ENCODE data around the gene RXYLT1.

RXYLT1 gene

DNA sequence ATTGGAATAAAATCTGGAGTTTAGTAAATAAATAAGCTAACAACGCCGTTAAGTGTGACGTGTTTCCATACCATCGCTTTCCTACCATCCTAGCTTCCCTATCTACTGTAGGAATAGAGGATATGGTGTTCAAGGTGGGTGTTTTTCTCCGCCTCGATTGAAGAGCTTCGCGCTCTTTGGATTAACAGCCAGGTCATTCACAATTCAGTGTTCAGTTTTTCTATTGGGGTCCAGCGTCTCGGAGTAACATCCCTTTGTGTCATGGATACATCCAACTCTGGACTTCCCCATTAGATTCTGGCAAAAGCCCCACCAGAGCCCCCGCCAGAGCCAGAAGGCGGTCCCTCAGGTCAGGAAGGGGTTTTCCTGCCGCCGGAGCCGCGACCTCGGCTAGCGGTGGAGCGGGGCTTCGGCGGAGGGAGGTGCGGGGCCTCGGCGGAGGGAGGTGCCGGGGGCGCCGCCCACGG lies 63.6 kb downstream of the RXYLT1 start:
- DNase-seq (ENCODE audit: low spot score): no peak

DNA sequence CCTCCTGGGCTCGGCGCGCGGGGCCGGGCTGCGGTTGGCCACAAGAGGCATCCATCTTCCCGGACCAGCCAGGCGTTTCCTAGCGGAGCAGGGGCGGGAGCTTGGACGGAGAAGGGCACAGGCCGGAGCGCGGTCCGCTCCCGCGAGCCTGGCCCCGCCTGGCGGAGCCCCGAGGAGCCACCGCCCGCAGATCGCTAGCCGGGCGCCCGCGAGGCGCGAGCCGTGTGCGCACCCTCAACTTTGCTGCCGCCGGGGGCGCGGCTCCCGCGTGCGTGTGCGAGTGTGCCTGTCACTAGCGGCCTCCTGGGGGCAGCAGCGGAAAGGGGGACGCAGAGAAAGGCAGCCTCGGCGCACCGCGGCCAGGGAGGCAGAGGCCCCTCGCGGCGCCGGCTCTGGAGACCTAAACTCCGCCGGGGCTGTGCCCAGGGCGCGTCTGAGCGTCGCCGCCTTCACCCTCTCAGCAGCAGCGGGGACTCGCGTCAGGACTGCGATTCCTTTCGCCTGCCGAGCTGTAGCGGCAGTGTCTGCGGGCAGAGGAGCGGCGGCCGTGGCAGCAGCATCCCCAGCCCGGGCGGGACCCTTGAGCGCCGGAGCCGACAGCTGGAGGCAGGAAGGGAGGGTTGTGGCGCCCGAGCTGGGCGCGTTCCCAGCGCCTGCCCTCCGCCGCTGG lies 64.1 kb downstream of the RXYLT1 start:
- peak; percentile 93 for DNase-seq (ENCODE audit: low spot score)

DNA sequence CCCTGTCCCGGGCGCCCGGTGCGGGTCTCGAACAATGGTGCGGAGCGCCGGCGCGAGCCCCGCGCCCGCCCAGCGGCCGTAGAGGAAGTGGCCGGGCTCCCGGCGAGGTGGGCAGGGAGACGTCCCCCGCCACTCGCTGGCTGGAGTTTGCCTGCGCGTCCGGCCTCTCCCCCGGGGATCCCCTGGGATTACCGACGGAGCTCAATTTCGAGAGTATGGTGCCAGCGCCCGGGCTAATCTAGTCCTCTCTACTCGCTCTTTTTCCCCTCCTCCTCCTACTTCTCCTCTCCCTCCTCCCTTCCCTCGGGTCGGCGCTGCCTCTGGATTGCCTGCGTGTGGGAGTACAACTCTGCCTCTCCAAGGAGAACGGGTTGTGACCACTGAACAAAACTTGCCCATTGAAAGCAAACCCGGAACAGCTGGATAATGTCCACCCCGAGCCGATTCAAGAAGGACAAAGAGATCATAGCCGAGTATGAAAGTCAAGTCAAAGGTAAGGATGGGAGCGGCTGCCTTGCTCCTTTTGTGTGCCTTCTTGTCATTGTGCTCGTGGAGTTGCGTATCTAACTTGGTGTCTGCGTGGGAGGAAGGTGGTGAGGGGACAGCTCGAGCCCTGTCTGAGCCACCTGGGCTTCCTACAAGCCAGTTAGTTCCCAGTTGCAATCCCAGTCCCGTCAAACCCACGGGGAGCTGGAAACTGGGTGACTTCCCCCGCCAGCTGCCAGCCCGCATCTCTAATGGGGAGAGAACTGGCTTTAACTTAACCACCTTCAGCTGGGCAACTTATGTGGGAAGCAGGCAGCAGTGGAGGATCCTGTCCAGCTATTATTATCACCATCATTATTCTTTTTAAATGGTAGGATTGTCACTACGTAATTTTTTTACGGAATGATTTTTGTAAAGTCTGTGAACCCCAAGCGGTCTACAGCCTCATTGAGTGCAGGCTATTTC lies 65.0 kb downstream of the RXYLT1 start, which contains the start of gene SRGAP1:
Gene SRGAP1, plus strand, starts transcription at position 310 of the 951 bp plus-strand sequence. Its CDS starts 117 bp downstream, at position 427.
- DNase-seq (ENCODE audit: low spot score): peak; percentile 70

DNA sequence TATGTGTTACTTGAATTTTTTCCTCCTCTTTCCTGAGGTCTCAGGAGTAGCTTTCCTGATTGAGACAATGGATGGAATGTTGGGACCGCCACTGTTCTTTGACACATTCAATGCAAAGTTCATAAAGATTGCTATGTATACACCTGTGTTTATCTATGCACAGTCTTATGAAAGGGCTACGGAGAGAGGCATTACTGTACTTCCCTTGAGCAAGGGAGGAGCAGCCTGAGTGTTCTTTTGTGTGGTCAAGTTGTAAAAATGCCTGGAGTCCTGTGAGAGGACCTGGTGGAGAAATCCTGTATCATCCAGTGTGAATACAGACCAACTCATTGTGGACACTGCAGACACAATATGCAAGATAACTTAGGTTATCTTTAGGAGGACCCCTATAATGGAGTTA lies 66.0 kb downstream of the RXYLT1 start:
- DNase-seq (ENCODE audit: low spot score): no peak

DNA sequence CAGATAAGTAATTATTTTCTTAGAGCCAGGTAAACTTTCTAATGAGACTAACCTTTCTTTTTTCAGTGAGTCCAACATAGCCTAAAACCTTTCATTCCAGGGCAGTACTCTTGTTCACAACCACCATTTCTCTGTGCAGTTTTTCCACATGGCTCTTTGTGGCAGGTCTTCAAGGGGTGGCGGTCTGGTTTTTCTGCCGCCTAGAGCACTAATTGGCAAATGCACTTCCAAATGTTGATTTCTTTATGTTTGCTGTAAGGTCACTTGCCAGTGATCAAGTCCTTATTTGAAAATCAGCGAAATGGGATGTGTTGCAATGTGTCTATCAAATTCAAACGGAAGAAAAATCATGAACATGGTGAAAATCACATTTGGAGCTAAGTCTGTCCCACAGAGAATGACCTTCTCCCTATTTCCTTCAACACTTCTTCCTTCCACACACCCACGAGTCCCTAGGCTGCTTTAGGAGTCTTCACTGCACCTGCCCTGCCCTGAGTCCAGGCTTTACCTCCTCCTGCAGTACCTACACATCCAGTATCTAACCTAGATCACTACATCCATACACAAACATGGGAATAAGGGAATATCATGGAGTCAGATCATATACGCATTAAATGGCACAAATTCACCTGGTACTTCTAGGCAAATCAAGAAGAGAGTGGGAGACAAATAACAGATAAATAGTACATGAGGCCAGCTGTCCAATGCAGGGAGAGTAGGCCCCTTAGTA lies 66.7 kb downstream of the RXYLT1 start:
- no peak for DNase-seq (ENCODE audit: low spot score)

DNA sequence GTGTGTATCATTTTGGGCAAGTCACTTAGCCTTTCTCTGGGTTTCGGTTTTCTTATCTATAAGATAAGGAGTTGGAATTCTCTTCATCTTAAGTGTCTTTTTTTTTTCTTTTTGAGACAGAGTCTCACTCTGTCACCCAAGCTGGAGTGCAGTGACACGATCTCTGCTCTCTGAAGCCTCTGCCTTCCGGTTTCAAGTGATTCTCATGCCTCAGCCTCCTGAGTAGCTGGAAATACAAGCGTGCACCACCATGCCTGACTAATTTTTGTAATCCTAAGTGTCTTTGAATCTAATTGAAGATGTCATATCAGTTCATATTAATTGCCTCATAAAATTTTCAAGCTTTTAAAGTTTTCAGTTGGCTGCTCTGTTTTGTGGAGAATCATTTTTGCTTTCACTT lies 68.7 kb downstream of the RXYLT1 start:
- no peak for DNase-seq (ENCODE audit: low spot score)

DNA sequence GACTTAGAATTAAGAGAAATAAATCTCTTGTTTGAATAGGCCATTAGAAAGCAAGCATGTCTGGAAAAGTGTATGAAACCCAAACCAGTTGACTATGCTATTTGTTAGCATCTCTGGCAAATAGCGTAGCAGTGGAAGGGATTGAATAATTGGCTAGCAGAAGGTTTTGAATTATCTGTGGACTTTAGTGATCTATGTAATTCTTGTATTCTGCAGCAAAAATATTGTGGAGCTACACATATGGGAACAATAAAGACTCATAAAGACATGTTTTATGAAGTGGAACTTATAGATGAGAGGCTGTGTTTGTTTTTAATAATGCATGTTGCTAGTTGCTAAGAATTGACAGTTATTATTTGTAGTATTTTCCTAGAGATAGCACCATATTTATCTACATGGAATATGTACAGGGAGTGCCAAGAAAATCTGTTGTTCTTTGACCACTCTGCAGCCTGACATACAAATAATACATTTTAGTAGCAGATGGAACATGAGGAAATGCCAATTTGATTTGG lies 69.5 kb downstream of the RXYLT1 start:
- DNase-seq (ENCODE audit: low spot score): no peak

DNA sequence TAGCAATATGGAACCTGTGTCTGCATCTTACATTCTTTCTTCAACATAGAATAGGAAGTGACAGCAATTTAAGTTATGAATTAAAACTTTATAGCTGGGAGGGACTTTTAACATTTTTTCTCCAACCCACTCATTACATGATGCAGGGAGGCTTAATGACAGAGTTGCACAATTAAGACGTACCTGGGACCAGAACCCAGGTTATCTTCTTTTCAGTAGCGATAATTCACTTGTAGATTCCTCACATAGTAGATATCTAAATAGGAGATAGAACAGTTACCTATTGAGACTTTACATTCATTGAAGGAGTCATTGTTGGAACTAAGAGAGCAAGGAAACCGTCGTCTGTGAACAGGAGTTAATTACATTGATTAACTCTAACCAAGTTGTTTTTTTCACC lies 69.9 kb downstream of the RXYLT1 start:
- no peak for DNase-seq (ENCODE audit: low spot score)

DNA sequence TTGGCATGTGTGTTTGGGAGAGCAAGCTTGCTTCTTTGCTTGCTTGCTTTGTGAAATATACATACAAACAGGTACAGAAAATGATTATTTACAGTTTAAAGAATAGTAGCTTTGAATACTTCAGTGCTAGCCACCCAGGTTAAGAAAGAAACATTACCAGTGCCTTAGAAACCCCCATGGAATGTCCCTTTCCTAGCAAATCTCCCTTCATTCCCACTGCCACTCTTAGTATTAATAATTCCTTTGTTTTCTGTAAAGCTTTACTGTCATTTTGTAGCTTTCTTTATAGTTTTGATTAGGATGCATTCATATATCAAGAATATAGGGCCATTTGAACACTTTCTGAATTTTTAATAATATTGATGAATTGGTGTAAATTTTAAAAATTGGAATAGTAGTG lies 74.3 kb downstream of the RXYLT1 start:
- no peak for DNase-seq (ENCODE audit: low spot score)

DNA sequence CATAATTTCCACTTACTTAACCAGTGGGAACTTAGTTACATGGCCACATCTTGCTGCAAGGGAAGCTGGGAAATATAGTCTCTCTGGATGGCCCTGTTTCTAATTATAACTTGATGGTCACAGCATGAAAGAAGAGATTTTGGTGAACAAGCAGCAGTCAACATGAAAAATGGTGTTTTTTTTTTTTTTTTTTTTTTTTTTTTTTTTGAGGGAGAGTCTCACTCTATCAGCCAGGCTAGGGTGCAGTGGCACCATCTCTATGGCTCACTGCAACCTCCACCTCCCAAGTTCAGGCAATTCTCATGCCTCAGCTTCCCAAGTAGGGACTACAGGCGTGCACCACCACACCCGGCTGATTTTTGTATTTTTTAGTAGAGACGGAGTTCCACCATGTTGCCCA lies 75.6 kb downstream of the RXYLT1 start:
- no peak for DNase-seq (ENCODE audit: low spot score)

DNA sequence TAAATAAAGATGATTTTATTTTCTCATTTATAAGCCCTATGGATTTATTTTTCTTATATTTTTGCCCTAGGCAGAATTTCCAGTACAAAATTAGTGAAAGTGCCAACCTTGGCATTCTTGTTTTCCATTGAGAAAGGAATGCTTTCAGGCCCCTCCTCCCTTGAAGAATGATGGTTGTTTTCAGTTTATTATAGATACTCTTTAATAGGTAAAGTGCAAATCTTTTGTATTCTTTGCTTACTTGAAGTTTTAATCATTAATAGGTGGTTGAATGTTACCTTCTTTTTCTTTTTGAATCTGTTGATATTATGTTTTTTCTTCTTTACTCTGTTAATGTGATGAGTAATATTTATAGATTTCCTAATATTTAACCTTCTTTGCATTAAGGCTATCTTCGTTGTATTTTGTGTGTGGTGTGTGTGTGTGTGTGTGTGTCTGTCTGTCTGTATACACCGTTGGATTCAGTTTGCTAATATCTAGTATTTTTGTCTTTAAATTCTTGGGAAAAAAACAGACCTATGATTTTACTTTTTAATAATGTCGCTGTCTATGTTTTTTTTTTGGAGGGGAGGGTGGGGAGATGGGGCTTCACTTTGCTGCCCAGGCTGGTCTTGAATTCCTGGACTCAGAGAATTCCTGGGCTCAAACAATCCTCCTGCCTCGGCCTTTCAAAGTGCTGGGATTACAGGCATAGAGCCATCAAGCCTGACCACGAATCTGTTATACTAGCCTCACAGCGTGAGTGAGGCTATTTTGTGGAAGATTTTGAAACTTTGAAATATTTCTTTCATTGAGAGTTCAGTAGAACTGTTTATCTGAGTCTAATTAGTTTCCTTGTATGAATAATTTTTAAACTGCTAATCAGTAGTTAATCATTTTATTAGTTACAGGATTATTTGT lies 78.3 kb downstream of the RXYLT1 start:
- no peak for DNase-seq (ENCODE audit: low spot score)

Small RNA genes lying within 50 kb of the gene (small RNA-seq; reads per million reads assigned to genes)
- gene AC084357.1: 0 reads per million in 2 experiments

Measured in SK-N-DZ (cell line).